HepG2 (cell line): ENCODE data around the gene GON7. TPM values are rescaled to one million over a fixed set of nuclear protein-coding genes. Genes with fewer than 3 reads are reported as not detected.

ENCODE experiments used
- BRF2 ChIP-seq: sonication (generic); formaldehyde crosslinking; IDR thresholded peaks from 2 replicates; pipeline ENCODE4 v1.8.1; 2022; ENCODE audit warnings: mild to moderate bottlenecking, missing genetic modification reagents
- ELF3 ChIP-seq: IDR thresholded peaks from 2 replicates; pipeline ENCODE4 v1.6.1; 2016; ENCODE audit warnings: missing genetic modification reagents, missing compliant biosample characterization
- HDAC2 ChIP-seq: sonication (generic); formaldehyde crosslinking; IDR thresholded peaks from 2 replicates; pipeline ENCODE4 v1.4.0; 2020; ENCODE audit warnings: missing genetic modification reagents
- HMGXB3 ChIP-seq: sonication (generic); formaldehyde crosslinking; IDR thresholded peaks from 2 replicates; pipeline ENCODE4 v1.4.0; 2020; ENCODE audit warnings: missing genetic modification reagents, borderline replicate concordance
- ISL2 ChIP-seq: sonication (generic); formaldehyde crosslinking; IDR thresholded peaks from 2 replicates; pipeline ENCODE4 v1.5.0; 2020; ENCODE audit warnings: missing genetic modification reagents
- JARID2 ChIP-seq: sonication (generic); formaldehyde crosslinking; IDR thresholded peaks from 2 replicates; pipeline ENCODE4 v1.8.1; 2023; ENCODE audit warnings: missing genetic modification reagents, inconsistent platforms; ENCODE audit not compliant: insufficient replicate concordance
- KDM5B ChIP-seq: sonication (generic); formaldehyde crosslinking; IDR thresholded peaks from 2 replicates; pipeline ENCODE4 v1.4.0; 2020; ENCODE audit warnings: missing genetic modification reagents, mild to moderate bottlenecking, borderline replicate concordance
- MIER2 ChIP-seq: IDR thresholded peaks from 2 replicates; pipeline ENCODE4 v1.6.1; 2016; ENCODE audit warnings: missing biosample characterization, missing genetic modification reagents
- PRMT3 ChIP-seq: sonication (generic); formaldehyde crosslinking; IDR thresholded peaks from 2 replicates; pipeline ENCODE4 v1.8.1; 2022; ENCODE audit warnings: low read depth, mild to moderate bottlenecking, moderate library complexity, missing genetic modification reagents, borderline replicate concordance
- PTBP1 ChIP-seq: fragments of 200-400 bp; formaldehyde crosslinking; IDR thresholded peaks from 2 replicates; pipeline ENCODE4 v1.6.1; 2018; ENCODE audit warnings: low read length, low read depth; ENCODE audit not compliant: poor library complexity, severe bottlenecking
- REL ChIP-seq: sonication (generic); formaldehyde crosslinking; conservative IDR thresholded peaks from 2 replicates; pipeline ENCODE4 v1.8.0; 2022; ENCODE audit warnings: mild to moderate bottlenecking, missing genetic modification reagents, moderate library complexity
- SNAPC5 ChIP-seq: sonication (generic); formaldehyde crosslinking; IDR thresholded peaks from 2 replicates; pipeline ENCODE4 v1.8.1; 2023; ENCODE audit warnings: mild to moderate bottlenecking, missing genetic modification reagents, borderline replicate concordance
- STAG1 ChIP-seq: sonication (generic); formaldehyde crosslinking; IDR thresholded peaks from 2 replicates; pipeline ENCODE4 v1.4.0; 2020; ENCODE audit warnings: missing genetic modification reagents
- TCF7L2 ChIP-seq: IDR thresholded peaks from 2 replicates; pipeline ENCODE4 v1.6.1; 2011; ENCODE audit warnings: mild to moderate bottlenecking, low read depth, low read length, moderate library complexity
- ZBTB1 ChIP-seq: sonication (generic); formaldehyde crosslinking; IDR thresholded peaks from 2 replicates; pipeline ENCODE4 v1.4.0; 2020; ENCODE audit warnings: missing genetic modification reagents, borderline replicate concordance
- ZFY ChIP-seq: sonication (generic); formaldehyde crosslinking; IDR thresholded peaks from 2 replicates; pipeline ENCODE4 v1.4.0; 2020; ENCODE audit warnings: missing genetic modification reagents
- ZFYVE20 ChIP-seq: sonication (generic); formaldehyde crosslinking; IDR thresholded peaks from 2 replicates; pipeline ENCODE4 v1.8.0; 2023; ENCODE audit warnings: low read depth, mild to moderate bottlenecking, moderate library complexity, missing genetic modification reagents, borderline replicate concordance
- ZGPAT ChIP-seq: IDR thresholded peaks from 2 replicates; pipeline ENCODE4 v1.6.1; 2016; ENCODE audit warnings: mild to moderate bottlenecking
- ZNF12 ChIP-seq: sonication (generic); formaldehyde crosslinking; IDR thresholded peaks from 2 replicates; pipeline ENCODE4 v1.5.0; 2020; ENCODE audit warnings: missing genetic modification reagents
- ZNF33A ChIP-seq: sonication (generic); formaldehyde crosslinking; IDR thresholded peaks from 2 replicates; pipeline ENCODE4 v1.5.1; 2020; ENCODE audit warnings: missing genetic modification reagents, mild to moderate bottlenecking, moderate library complexity, borderline replicate concordance
- ZNF414 ChIP-seq: sonication (generic); formaldehyde crosslinking; IDR thresholded peaks from 2 replicates; pipeline ENCODE4 v1.5.0; 2020; ENCODE audit warnings: missing genetic modification reagents
- ZNF713 ChIP-seq: sonication (generic); formaldehyde crosslinking; IDR thresholded peaks from 2 replicates; pipeline ENCODE4 v1.4.0; 2020; ENCODE audit warnings: mild to moderate bottlenecking, missing genetic modification reagents
- polyA plus RNA-seq, 8 experiments: library from polyadenylated mRNA; depleted of rRNA in 3 of 8; stranded (reverse) in 7 of 8; unstranded in 1 of 8; fragments of >200 nt; fragmentation: Illumina TruSeq in 4 of 8; extraction: Trizol in 4 of 8; gene quantifications; 2 replicates each; pipeline versions ENCODE4 v1.2.1 to v1.2.3, GENCODE V29; 2011 to 2016; ENCODE audit warnings: low read depth in 4 of 8, missing spikeins in 1 of 8, mixed read lengths in 1 of 8; ENCODE audit not compliant: insufficient read depth in 1 of 8
- total RNA-seq, 5 experiments: library from RNA; depleted of rRNA; stranded (reverse); fragments of >200 nt; fragmentation: Illumina TruSeq; extraction: Trizol; gene quantifications; 2 replicates each; pipeline ENCODE4 v1.2.3, GENCODE V29; 2016; ENCODE audit warnings: low read depth in 1 of 5

Gene GON7
- total and polyA plus RNA-seq, 2 of the 13 experiments (the other 11 are each of a cell fraction or from before 2014, with no cell fraction given), result 11.9 to 28.0 TPM

GRCh38 chr14:93207468-93208308, 823 bp upstream of the GON7 start (continued):
- TF ChIP-seq ZGPAT (CRISPR knock-in tag), result no peak
- no peak for TF ChIP-seq ZNF12
- TF ChIP-seq ZBTB1 (CRISPR knock-in tag), result no peak
- TF ChIP-seq MIER2 (CRISPR knock-in tag), result no peak
- TF ChIP-seq JARID2 (CRISPR knock-in tag), result peak; percentile 8
- TF ChIP-seq ZFYVE20 (CRISPR knock-in tag), result no peak
- TF ChIP-seq REL (CRISPR knock-in tag), result 0 out of 2 replicates have a peak, but pooled peaks have one; percentile 7
- no peak for TF ChIP-seq TCF7L2
- 0 out of 2 replicates have a peak, but pooled peaks have one; percentile 20 for TF ChIP-seq ZNF414 (CRISPR knock-in tag)
- TF ChIP-seq ZNF713, result no peak
- TF ChIP-seq KDM5B (CRISPR knock-in tag), result peak; percentile 14; the same call in 1 of the 2 replicates
- no peak for TF ChIP-seq SNAPC5 (CRISPR knock-in tag)
- peak; percentile 49 for TF ChIP-seq STAG1 (CRISPR knock-in tag)
- TF ChIP-seq ISL2 (CRISPR knock-in tag), result 0 out of 2 replicates have a peak, but pooled peaks have one; percentile 24
- TF ChIP-seq ELF3 (CRISPR knock-in tag), result no peak
- TF ChIP-seq ZFY (CRISPR knock-in tag), result peak; percentile 40; the same call in 1 of the 2 replicates
- no peak for TF ChIP-seq PRMT3 (CRISPR knock-in tag)
- 0 out of 2 replicates have a peak, but pooled peaks have one; percentile 36 for TF ChIP-seq BRF2 (CRISPR knock-in tag)
- TF ChIP-seq HMGXB3 (CRISPR knock-in tag), result no peak
- peak; percentile 17 for TF ChIP-seq PTBP1
- no peak for TF ChIP-seq ZNF33A (CRISPR knock-in tag)
- TF ChIP-seq HDAC2 (CRISPR knock-in tag), result peak; percentile 9
